ENCODE data around the gene PRDM7.

GRCh38 chr16:90043526-90043925 is 33.6 kb downstream of the PRDM7 start:
- no peak for TF ChIP-seq CTCF (IDR thresholded peaks at IDR 0.05; ENCODE audit: poor library complexity, severe bottlenecking)
- no peak for TF ChIP-seq POLR2AphosphoS5 (IDR thresholded peaks at IDR 0.05)
- no peak for TF ChIP-seq EZH2 (IDR thresholded peaks at IDR 0.05; ENCODE audit: borderline replicate concordance, insufficient read depth, low read length, poor library complexity, severe bottlenecking)
- no peak for TF ChIP-seq SMC3 (conservative IDR thresholded peaks at IDR 0.05; ENCODE audit: poor library complexity)
- no peak for TF ChIP-seq EP300 (conservative IDR thresholded peaks at IDR 0.05; ENCODE audit: poor library complexity, severe bottlenecking)
- TF ChIP-seq MXI1 (conservative IDR thresholded peaks at IDR 0.05; ENCODE audit: poor library complexity, severe bottlenecking): no peak
- no peak for TF ChIP-seq TAF1 (IDR thresholded peaks at IDR 0.05; ENCODE audit: low read depth)
- TF ChIP-seq REST (IDR thresholded peaks at IDR 0.05; ENCODE audit: borderline replicate concordance): no peak
- no peak for TF ChIP-seq RAD21 (conservative IDR thresholded peaks at IDR 0.05)

Data from neural cell (in vitro differentiated cells).